GM18517 (cell line): ENCODE data around the gene SLC35A2.
"Not testable (repeated sequence)": the region's sequence is repeated elsewhere in the genome, so short reads cannot be mapped to it uniquely, and the experiment has no call there.

ENCODE experiments used
- ATAC-seq: cut with Tn5 transposase; IDR thresholded peaks from one replicate; pipeline ENCODE4 v1.9.1; 2021; ENCODE audit warnings: mild to moderate bottlenecking, moderate library complexity; ENCODE audit not compliant: unreplicated experiment

Gene SLC35A2

DNA sequence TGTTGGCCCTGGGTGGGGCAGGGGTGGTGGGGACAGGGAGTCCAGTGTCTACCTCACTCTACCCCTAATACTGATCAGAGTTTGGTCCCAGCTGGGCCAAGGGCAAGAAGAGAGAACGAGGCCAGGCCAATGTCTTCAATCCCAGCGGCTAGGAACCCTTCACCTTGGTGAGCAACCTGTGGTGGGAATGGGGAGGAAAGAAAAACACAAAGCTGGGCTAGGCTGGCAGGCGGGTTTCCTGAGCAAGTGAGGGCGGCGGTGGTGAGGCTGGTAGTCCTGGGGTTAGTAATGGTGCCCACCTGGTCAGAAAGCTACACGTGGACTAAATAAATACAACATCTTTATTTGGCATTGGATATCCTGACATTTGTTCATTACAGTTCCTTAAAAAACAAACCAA is 8.2 kb downstream of the SLC35A2 start:
- ATAC-seq = no peak

DNA sequence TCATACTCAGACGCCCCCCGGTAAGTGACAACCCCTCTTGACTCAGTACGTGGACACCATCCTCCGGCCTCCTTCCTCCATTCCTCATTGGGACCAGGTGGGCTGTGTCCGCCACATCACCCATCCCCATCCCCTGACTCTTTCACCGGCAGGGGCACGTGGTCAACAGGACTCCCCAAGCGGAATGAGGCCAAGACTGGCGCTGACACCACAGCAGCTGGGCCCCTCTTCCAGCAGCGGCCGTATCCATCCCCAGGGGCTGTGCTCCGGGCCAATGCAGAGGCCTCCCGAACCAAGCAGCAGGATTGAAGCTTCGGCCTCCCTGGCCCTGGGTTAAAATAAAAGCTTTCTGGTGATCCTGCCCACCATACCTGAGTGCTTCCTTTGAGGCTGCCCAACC is 8.7 kb downstream of the SLC35A2 start:
- ATAC-seq = no peak

DNA sequence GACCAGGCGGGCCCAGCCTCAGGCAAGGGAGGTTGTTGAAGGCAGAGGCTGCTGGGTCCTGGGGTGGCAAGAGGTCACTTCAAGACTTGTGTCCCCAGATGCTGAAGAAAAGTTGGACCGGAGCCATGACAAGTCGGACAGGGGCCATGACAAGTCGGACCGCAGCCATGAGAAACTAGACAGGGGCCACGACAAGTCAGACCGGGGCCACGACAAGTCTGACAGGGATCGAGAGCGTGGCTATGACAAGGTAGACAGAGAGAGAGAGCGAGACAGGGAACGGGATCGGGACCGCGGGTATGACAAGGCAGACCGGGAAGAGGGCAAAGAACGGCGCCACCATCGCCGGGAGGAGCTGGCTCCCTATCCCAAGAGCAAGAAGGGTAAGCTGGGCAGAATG is 9.3 kb downstream of the SLC35A2 start:
- no peak for ATAC-seq

DNA sequence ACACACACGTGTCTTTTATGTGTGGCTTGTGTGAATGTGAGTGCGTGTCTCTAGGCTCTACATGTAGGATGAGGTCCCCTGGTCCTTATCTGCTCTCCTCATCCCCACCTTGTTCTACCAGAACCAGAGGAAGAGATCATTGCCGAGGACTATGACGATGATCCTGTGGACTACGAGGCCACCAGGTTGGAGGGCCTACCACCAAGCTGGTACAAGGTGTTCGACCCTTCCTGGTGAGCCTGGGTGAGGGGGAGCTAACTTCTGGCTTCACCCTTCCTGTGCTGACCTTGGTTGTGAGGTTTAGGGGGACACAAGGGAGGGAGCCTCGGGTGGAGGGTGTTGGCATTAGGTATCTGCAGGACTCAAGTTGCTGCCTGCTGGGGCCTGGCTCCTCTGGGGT is 10.4 kb downstream of the SLC35A2 start:
- ATAC-seq = no peak

DNA sequence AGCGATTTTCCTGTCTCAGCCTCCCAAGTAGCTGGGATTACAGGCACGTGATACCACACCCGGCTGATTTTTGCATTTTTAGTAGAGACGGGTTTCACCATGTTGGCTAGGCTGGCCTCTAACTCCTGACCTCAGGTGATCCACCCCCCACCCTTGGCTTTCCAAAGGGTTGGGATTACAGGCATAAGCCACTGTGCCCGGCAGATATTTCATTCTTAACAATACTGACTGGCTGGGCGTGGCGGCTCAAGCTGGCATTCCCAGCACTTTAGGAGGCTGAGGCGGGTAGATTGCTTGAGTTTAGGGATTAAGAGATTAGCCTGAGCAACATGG is 12.4 kb downstream of the SLC35A2 start:
- no peak for ATAC-seq

- ATAC-seq = peak; percentile 80
Measured at GRCh38 chrX:48897625-48898306, 13.7 kb downstream of the SLC35A2 start, which contains the start of the genes PQBP1 and TIMM17B. PQBP1 (plus strand) TSS chrX:48897930; CDS start chrX:48898510, 580 bp downstream. TIMM17B (minus strand) TSS chrX:48897768; CDS start chrX:48897749, 19 bp downstream.

DNA sequence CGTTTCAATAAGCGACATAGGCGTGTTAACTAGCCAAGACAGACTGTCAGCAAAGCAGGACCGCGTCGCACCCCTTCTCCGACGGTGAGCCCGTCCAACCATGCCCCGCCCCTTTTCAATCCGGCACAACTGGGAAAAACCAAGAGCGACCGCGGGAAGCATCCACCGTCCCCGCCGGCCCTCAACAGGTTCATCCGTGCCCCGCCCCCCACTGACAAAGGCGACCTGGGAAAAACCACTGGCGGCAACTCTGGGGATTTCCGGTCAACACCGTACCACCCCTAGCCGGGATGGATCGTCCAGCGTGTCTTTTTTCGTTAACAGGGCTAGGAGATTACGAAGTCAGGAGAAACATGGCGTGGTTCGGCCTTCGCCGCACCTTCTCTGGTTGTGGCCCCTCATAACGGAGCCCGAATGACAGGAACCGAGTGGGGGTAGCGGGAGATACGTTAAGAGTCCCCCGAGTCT is 14.3 kb downstream of the SLC35A2 start:
- no peak for ATAC-seq

DNA sequence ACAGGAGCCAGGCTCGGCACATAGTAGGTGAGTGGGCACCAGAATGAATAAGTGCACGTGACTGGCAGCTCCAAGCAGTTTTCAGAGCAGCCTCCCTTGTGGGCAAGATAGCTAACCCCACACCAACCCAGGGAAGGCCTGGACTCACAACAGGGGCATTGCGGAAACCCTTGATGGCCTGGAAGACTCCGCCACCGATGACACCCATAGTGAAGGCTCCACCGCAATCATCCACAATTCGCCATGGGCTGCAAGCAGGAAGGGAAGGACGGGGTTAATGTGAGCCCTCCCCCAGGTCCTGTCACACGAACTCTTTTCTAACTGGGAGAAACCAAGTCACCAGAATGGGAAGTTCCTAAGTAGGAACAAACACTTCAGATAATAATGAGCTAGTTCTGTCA is 14.8 kb downstream of the SLC35A2 start:
- no peak for ATAC-seq

- ATAC-seq = no peak
Measured at GRCh38 chrX:48894891-48895290, 16.6 kb downstream of the SLC35A2 start.

- ATAC-seq = no peak
Measured at GRCh38 chrX:48893556-48894348, 17.7 kb downstream of the SLC35A2 start.

GRCh38 chrX:48892896-48893295 is 18.6 kb downstream of the SLC35A2 start:
- ATAC-seq = no peak

DNA sequence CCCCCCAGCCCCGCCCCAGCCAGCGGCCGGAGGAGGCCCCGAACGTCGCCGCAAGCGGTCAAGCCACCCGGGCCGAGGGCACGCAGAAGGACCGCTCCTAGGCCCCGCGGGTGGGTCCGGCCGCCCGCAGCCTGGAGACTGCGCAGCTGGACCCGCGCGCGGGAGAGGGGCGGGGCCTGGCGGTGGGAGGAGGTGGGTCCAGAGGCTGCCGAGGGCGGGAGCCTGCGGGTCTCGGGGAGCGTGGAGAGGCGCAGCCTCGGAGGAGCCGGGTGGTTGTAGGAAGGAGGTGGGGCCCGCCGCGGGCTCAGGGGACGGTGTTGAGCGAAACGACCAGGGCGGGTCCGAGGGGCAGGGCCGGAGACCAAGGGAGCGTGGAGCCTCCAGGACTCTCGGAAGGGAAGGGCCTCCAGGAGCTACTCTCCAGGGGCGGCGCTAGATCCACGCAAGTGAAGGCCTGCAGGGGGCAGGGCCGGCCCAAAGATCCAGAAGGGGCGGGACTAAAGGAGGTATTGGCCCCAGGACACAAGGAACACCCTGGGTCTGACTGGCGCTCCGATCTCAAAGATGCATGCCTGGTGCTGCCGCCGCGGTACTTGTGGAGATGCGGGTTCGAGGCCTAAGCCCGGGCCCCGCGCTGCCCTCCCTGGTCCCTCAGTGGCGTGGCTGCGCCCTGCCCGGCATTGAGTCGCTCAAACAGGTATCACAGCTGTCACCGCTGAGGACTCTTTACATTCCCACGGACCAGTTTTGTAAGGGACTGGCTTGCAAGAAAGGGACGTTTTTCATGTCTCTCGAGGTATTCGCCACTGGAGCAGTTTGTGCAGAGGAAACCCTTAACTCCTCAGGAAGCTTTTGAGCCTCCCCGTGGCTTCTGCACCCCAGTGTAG is 19.8 kb downstream of the SLC35A2 start:
- peak; percentile 70 for ATAC-seq

DNA sequence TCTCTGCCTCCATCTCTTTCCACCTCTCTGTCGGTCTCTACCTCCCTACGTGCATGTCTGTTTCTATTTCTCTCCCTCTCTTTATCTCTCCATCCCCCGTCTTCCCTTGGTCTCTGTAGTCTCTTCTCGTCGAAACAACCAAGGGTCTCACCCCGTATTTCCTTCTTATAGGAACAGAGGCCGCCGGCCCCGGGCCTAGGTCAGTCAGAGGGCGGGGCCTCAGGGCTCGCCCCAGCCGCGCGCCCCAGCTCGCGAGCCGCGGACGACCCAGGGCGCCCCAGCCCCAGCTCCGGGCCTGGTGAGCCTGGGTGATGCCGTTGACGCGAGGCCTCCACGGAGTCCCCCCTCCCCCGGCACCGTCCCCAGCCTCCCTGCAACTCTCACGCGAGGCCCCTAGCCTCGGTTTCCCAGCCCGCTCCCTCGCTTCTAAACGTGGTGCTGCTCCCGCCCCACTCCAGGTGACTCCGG is 20.5 kb downstream of the SLC35A2 start:
- ATAC-seq = peak; percentile 27

GRCh38 chrX:48890296-48890925 is 21.0 kb downstream of the SLC35A2 start:
- ATAC-seq = peak; percentile 20

DNA sequence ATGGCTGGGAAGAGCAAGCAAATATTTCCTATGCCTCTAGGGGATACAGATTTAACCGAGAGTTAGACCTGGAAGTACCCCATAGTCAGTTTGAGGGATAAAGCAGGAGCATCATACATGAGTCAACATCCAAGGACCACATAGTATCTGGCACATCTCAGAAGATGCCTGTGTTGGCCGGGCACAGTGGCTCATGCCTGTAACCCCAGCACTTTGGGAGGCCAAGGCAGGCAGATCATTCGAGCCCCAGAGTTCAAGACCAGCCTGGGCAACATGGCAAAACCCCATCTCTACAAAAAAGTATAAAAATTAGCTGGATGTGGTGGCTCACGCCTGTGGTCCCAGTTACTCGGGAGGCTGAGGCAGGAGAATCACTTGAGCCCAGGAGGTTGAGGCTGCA is 24.9 kb downstream of the SLC35A2 start:
- ATAC-seq = not testable (repeated sequence)

DNA sequence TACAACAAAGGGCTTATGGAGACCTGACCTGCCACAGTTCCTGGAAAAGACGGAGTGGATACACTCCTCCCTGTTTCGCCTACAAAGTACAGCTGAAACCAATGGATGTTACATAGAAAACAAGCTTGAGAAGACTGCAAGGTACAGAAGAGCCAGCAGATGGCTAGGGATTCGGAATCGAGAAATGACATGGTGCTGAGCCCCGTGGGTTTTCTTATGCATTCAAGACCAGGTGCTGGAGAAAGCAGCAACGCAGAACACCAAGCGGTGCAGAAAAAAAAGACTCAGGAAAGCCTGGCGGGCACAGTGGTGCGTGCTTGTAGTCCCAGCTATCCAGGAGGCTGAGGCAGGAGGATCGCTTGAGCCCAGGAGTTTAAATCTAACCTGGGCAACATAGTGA is 27.7 kb downstream of the SLC35A2 start:
- ATAC-seq = no peak

DNA sequence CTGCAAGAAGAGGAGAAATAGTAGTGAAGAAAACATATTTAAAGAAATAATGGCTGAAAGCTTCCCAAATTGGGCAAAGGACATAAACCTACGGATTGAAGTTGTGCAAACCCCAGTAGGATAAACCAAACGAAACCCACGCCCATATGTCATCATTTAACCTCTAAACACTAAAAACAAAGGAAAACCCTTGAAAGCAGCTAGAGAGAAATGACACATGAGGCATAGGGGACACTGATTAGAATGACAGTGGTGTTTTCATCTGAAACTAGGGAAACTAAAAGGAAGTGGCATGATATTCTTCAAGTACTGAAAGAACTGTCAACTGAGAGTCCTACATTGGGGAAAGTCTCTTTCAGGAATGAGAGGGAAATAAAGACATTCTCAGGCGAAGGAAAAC is 34.5 kb downstream of the SLC35A2 start:
- ATAC-seq = not testable (repeated sequence)

DNA sequence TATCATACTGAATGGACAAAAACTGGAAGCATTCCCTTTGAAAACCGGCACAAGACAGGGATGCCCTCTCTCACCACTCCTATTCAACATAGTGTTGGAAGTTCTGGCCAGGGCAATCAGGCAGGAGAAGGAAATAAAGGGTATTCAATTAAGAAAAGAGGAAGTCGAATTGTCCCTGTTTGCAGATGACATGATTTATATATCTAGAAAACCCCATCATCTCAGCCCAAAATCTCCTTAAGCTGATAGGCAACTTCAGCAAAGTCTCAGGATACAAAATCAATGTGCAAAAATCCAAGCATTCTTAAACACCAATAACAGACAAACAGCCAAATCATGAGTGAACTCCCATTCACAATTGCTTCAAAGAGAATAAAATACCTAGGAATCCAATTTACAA is 39.4 kb downstream of the SLC35A2 start:
- not testable (repeated sequence) for ATAC-seq

GRCh38 chrX:48864210-48864609 is 47.2 kb downstream of the SLC35A2 start:
- no peak for ATAC-seq

DNA sequence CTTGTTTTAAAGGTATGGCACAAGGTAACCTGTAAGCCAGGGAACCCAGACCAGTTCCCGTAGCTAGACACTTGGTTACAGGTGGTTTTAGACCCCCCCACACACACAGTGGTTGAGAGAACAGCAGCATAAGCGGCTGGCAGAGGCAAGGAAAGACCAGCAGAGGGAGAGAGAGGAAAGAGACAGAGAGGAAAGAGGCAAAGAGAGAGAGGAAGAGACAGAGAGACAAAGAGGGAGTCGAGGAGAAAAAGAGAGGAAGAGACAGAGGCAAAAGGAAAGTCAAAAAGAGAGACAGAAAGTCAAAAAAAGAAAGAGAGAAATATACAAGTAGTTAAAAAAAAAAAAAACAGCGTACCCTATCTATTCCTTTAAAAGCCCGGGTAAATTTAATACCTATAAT is 56.5 kb downstream of the SLC35A2 start:
- no peak for ATAC-seq
